K562 (cell line): Measurements from ENCODE around the gene TRNP1. TPM values are rescaled to one million over a fixed set of nuclear protein-coding genes. Genes with fewer than 3 reads are reported as not detected.

Source experiments
- ATAC-seq: fragments of 200-7000 bp; cut with Tn5 transposase; 3 replicates; pipeline ENCODE4 v1.9.1; 2020; ENCODE audit warnings: moderate library complexity
- BruUV-seq: library from RNA; stranded (reverse); fragments of 400-500 nt; replicated peaks from 2 replicates; lab custom pipeline; 2021; lab: Mats Ljungman, UMichigan
- CTCF ChIA-PET: fragments of 300-600 bp; formaldehyde crosslinking; extraction: SDS; loops from one replicate; lab custom pipeline; 2021; ENCODE audit warnings: low intra/inter-chr PET ratio; lab: Yijun Ruan, JAX
- POLR2A ChIA-PET: fragments of 300-600, 350-650 bp; sonication (Branson Sonifier 250); formaldehyde crosslinking; extraction: SDS; loops from one replicate; lab custom pipeline; 2021; ENCODE audit warnings: antibody characterized with exemption, inconsistent platforms; lab: Yijun Ruan, JAX
- DNase-seq, 4 experiments: peaks; one replicate each; pipeline versions ENCODE4 v3.0.0 to v3.0.0-alpha.2; 2011 to 2018; ENCODE audit warnings: low spot score in 3 of 4, mixed read lengths in 3 of 4; ENCODE audit errors: extremely low read depth in 1 of 4
- FAIRE-seq: peaks from 2 replicates; lab custom pipeline; 2011; peaks lifted over from hg19 to GRCh38; lab: Jason Lieb, UNC
- H2AFZ ChIP-seq: 2 replicates; pipeline ENCODE4 v1.6.0; 2011; ENCODE audit warnings: low read depth, low read length, control low read depth, inconsistent platforms
- H3K27ac ChIP-seq: fragments of 200-600 bp; 3 replicates; pipeline ENCODE4 v1.8.0; 2011; ENCODE audit warnings: low read depth, mild to moderate bottlenecking, control low read depth, inconsistent platforms, low read length, moderate library complexity, mixed read lengths; ENCODE audit errors: extremely low read depth
- H3K27me3 ChIP-seq, 2 experiments: fragments of 300-600 bp in 1 of 2; 2 replicates in 1 of 2; 3 replicates in 1 of 2; pipeline versions ENCODE4 v1.6.0 to v1.8.0; 2011; ENCODE audit warnings: inconsistent platforms in 2 of 2, low read length in 2 of 2, mild to moderate bottlenecking in 1 of 2, mixed read lengths in 1 of 2, moderate library complexity in 1 of 2; ENCODE audit not compliant: control insufficient read depth in 2 of 2, insufficient read depth in 2 of 2
- H3K36me3 ChIP-seq: fragments of 300-600 bp; 3 replicates; pipeline ENCODE4 v1.8.0; 2011; ENCODE audit warnings: mild to moderate bottlenecking, low read length, inconsistent platforms; ENCODE audit not compliant: control insufficient read depth, insufficient read depth
- H3K4me1 ChIP-seq, 2 experiments: fragments of 200-600 bp in 1 of 2; replicated peaks in 1 of 2; 2 replicates in 1 of 2; 3 replicates in 1 of 2; pipeline versions ENCODE4 v1.5.1 to v1.8.0; 2011; ENCODE audit warnings: inconsistent platforms in 2 of 2, low read length in 2 of 2, mild to moderate bottlenecking in 1 of 2, mixed read lengths in 1 of 2, moderate library complexity in 1 of 2; ENCODE audit not compliant: control insufficient read depth in 2 of 2, insufficient read depth in 2 of 2
- H3K4me2 ChIP-seq: 2 replicates; pipeline ENCODE4 v1.6.1; 2011; ENCODE audit warnings: low read length, control low read depth, inconsistent platforms, mixed read lengths; ENCODE audit not compliant: insufficient read depth
- H3K4me3 ChIP-seq: fragments of 200-600 bp; sonication (generic), shearing (Covaris generic); 2 replicates; pipeline ENCODE4 v1.5.1; 2016; ENCODE audit warnings: control low read depth, inconsistent platforms
- H3K79me2 ChIP-seq: fragments of 200-600 bp; 3 replicates; pipeline ENCODE4 v1.8.0; 2011; ENCODE audit warnings: low read length, inconsistent platforms; ENCODE audit not compliant: control insufficient read depth, insufficient read depth
- H3K9ac ChIP-seq, 2 experiments: 2 replicates each; pipeline versions ENCODE4 v1.6.0 to v1.6.1; 2011; ENCODE audit warnings: low read depth in 2 of 2, low read length in 2 of 2, control low read depth in 1 of 2, inconsistent platforms in 1 of 2, mild to moderate bottlenecking in 1 of 2, mixed read lengths in 1 of 2; ENCODE audit not compliant: insufficient read depth in 1 of 2
- H3K9me1 ChIP-seq: one replicate; pipeline ENCODE4 v1.6.0; 2011; ENCODE audit warnings: inconsistent platforms, mild to moderate bottlenecking, low read length, moderate library complexity; ENCODE audit not compliant: control insufficient read depth, insufficient read depth
- H3K9me3 ChIP-seq: replicated peaks from 2 replicates; pipeline ENCODE4 v1.5.1; 2011; ENCODE audit warnings: low read depth, low read length, inconsistent platforms; ENCODE audit not compliant: control insufficient read depth, insufficient read depth
- H4K20me1 ChIP-seq: replicated peaks from 2 replicates; pipeline ENCODE4 v1.6.1; 2011; ENCODE audit warnings: low read length, inconsistent platforms, mixed read lengths; ENCODE audit not compliant: control insufficient read depth, insufficient read depth
- BACH1 ChIP-seq: fragments of 200-800 bp; sonication (Bioruptor generic); IDR thresholded peaks from 2 replicates; pipeline ENCODE4 v1.6.1; 2016; ENCODE audit warnings: missing genetic modification characterization, missing compliant biosample characterization
- NFIC ChIP-seq: fragments of 450-650 bp; IDR thresholded peaks from 2 replicates; pipeline ENCODE4 v1.6.1; 2017; ENCODE audit warnings: mild to moderate bottlenecking, inconsistent platforms
- PHB ChIP-seq: fragments of 250-450 bp; sonication (Bioruptor Pico); IDR thresholded peaks from 2 replicates; pipeline ENCODE4 v1.5.0; 2021
- SIX5 ChIP-seq, 2 experiments: IDR thresholded peaks; 2 replicates each; pipeline ENCODE4 v1.6.1; 2011; ENCODE audit warnings: low read length in 2 of 2, borderline replicate concordance in 1 of 2, low read depth in 1 of 2, mild to moderate bottlenecking in 1 of 2, moderate library complexity in 1 of 2; ENCODE audit not compliant: insufficient read depth in 1 of 2
- SMARCC2 ChIP-seq: fragments of 450-650 bp; IDR thresholded peaks from 2 replicates; pipeline ENCODE4 v1.6.1; 2017; ENCODE audit warnings: antibody characterized with exemption, moderate library complexity, mild to moderate bottlenecking, low read depth
- ZNF77 ChIP-seq: fragments of 250-450 bp; sonication (Bioruptor Pico); IDR thresholded peaks from 2 replicates; pipeline ENCODE4 v1.5.0; 2020
- WGBS: fragments of 100-300 bp; shearing (Covaris generic); methylation state at CpG from one replicate; pipeline ENCODE4 v1.1.6; 2016; ENCODE audit warnings: low coverage, mixed read lengths; ENCODE audit not compliant: insufficient coverage; ENCODE audit errors: missing lambda C conversion rate; 5-methylcytosine and 5-hydroxymethylcytosine counted together
- in situ Hi-C: fragments of 300-500 bp; cut with MboI; formaldehyde crosslinking; loops from 4 replicates; pipeline ENCODE4 v1.15.0; 2018; ENCODE audit warnings: inconsistent platforms, mixed read lengths
- intact Hi-C: fragments of 100-400 bp; cut with micrococcal nuclease; formaldehyde crosslinking; loops from 2 replicates; pipeline ENCODE4 v1.14.2; 2022
- polyA plus RNA-seq, 8 experiments: library from polyadenylated mRNA; depleted of rRNA in 4 of 8; stranded (reverse) in 5 of 8; unstranded in 3 of 8; fragments of >200 nt; fragmentation: Nextera tagmentation in 2 of 8; fragmentation: Illumina TruSeq in 1 of 8; extraction: Ambion mirVana in 2 of 8; extraction: Trizol in 1 of 8; gene quantifications; 2 replicates each; pipeline versions ENCODE4 v1.2.1 to v1.2.3, GENCODE V29; 2011 to 2014; ENCODE audit warnings: inconsistent platforms in 1 of 8, missing spikeins in 1 of 8
- total RNA-seq, 7 experiments: library from RNA; depleted of rRNA in 6 of 7; stranded (reverse); fragments of >200 nt in 6 of 7; fragmentation: Illumina TruSeq in 2 of 7; extraction: Trizol in 2 of 7; gene quantifications; 2 replicates each; pipeline versions ENCODE4 v1.2.1 to v1.2.3, GENCODE V29; 2011 to 2021; ENCODE audit warnings: low replicate concordance in 1 of 7
- TF ChIP-seq, protein P1 (sequence below): fragments of 450-650 bp; IDR thresholded peaks from 2 replicates; pipeline ENCODE4 v1.6.1; 2016; ENCODE audit warnings: missing biosample characterization, missing genetic modification characterization
- TF ChIP-seq, protein P2 (sequence below): IDR thresholded peaks from 2 replicates; pipeline ENCODE4 v1.6.1; 2011; ENCODE audit not compliant: insufficient read length; ENCODE audit errors: extremely low read depth
- TF ChIP-seq, protein P3 (sequence below): sonication (generic); formaldehyde crosslinking; IDR thresholded peaks from 2 replicates; pipeline ENCODE4 v1.9.0; 2022; ENCODE audit warnings: mild to moderate bottlenecking, missing genetic modification reagents

Gene TRNP1
- total and polyA plus RNA-seq, 9 of the 15 experiments (the other 6 are each of a cell fraction or from before 2014, with no cell fraction given), result 0.03 to 1.3 (median 0.95) TPM

DNA sequence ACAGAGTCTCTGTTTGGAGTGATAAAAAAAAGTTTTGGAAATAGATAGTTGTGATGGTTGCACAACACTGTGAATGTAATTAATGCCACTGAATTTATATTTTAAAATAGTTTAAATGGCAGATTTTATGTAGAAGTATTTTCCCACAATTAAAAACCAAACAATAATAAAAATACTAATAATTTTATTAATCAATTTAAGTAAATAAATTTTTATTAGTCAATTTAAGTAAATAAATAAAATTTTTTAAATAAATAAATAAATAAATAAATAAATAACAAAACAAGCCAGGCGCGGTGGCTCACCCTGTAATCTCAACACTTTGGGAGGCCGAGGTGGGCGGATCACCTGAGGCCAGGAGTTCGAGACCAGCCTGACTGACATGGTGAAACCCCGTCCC lies 28.3 kb upstream of the TRNP1 start:
- WGBS, result 24% methylated on average over 6 of the region's 6 CpGs
- Histone ChIP-seq H3K4me3 (no peak overlapping the region), H3K9ac (no peak overlapping the region), H3K27ac (no peak overlapping the region), H3K4me2 (no peak overlapping the region), H2AFZ (no peak overlapping the region), H3K9me3 (no peaks in the 10 kb centered on the region), H3K27me3 (peaks cover 5 to 23% of the 10 kb centered on the region in 2 experiments; a peak in 4 of 5 replicates), H3K36me3 (no peaks in the 10 kb centered on the region), H3K4me1 (peaks cover 5 to 9% of the 10 kb centered on the region in 2 experiments; a peak in 4 of 5 replicates), H4K20me1 (no peaks in the 10 kb centered on the region), H3K79me2 (no peaks in the 10 kb centered on the region), H3K9me1 (no peaks in the 10 kb centered on the region)
- BruUV-seq, result no TSS peak
- no peak for ATAC-seq
- no peak for DNase-seq
- intact Hi-C loops (no loop called here), in situ Hi-C loops (no loop called here)
- no peak for TF ChIP-seq PHB
- ChIA-PET CTCF (no interaction called here), POLR2A (no interaction called here)
- FAIRE-seq, result no peak

DNA sequence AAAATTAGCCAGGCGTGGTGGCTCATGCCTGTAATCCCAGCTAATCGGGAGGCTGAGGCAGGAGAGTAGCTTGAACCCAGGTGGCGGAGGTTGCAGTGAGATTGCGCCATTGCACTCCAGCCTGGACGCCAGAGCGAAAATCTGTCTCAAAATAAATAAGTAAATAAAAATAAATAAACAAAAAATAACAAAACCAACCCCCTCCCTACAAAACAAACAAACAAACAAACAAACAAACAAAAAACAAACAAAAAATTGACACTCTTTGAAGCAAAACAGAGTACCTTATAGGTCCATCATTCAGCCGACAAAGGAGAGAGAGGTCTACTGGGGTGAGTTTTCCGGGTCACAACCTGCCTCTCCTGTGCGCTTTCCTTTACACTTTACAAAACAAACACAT lies 27.9 kb upstream of the TRNP1 start:
- BruUV-seq, result no TSS peak
- in situ Hi-C loops, result no loop called here
- 67% methylated on average over 9 of the region's 9 CpGs for WGBS
- ATAC-seq (no peak), FAIRE-seq (no peak), DNase-seq (no peak)
- Histone ChIP-seq H3K27me3 (peaks cover 3 to 19% of the 10 kb centered on the region in 2 experiments; a peak in 4 of 5 replicates), H3K9me3 (no peaks in the 10 kb centered on the region), H4K20me1 (no peaks in the 10 kb centered on the region), H3K4me1 (peaks cover 1 to 6% of the 10 kb centered on the region in 2 experiments; a peak in 4 of 5 replicates), H3K4me3 (no peak overlapping the region), H3K36me3 (no peaks in the 10 kb centered on the region), H3K27ac (no peak overlapping the region), H3K4me2 (no peak overlapping the region), H2AFZ (no peak overlapping the region), H3K79me2 (no peaks in the 10 kb centered on the region), H3K9ac (no peak overlapping the region), H3K9me1 (no peaks in the 10 kb centered on the region)
- ChIA-PET CTCF (interaction anchor here (2.4 kb wide), 1 partner anchor 131 kb away, joined by 16 read pairs; no protein-coding TSS in a partner anchor), POLR2A (interaction anchor here (0.6 kb wide), 1 partner anchor 32 kb away, joined by 3 read pairs; no protein-coding TSS in a partner anchor)
- intact Hi-C loops, result loop anchor here (2.0 kb wide), 1 partner anchor 131 kb away; no protein-coding TSS in a partner anchor
- no peak for TF ChIP-seq SMARCC2
- TF ChIP-seq, protein P1, sequence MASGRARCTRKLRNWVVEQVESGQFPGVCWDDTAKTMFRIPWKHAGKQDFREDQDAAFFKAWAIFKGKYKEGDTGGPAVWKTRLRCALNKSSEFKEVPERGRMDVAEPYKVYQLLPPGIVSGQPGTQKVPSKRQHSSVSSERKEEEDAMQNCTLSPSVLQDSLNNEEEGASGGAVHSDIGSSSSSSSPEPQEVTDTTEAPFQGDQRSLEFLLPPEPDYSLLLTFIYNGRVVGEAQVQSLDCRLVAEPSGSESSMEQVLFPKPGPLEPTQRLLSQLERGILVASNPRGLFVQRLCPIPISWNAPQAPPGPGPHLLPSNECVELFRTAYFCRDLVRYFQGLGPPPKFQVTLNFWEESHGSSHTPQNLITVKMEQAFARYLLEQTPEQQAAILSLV (tag), result no peak
- no peak for TF ChIP-seq SIX5 (IDR thresholded peaks at IDR 0.05; ENCODE audit: borderline replicate concordance in 1 of 2, insufficient read depth in 1 of 2, low read depth in 1 of 2, low read length in 2 of 2)
- TF ChIP-seq, protein P2, sequence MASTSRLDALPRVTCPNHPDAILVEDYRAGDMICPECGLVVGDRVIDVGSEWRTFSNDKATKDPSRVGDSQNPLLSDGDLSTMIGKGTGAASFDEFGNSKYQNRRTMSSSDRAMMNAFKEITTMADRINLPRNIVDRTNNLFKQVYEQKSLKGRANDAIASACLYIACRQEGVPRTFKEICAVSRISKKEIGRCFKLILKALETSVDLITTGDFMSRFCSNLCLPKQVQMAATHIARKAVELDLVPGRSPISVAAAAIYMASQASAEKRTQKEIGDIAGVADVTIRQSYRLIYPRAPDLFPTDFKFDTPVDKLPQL, result no peak
- TF ChIP-seq, protein P3, sequence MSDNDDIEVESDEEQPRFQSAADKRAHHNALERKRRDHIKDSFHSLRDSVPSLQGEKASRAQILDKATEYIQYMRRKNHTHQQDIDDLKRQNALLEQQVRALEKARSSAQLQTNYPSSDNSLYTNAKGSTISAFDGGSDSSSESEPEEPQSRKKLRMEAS (CRISPR knock-in tag), result no peak
- no peak for TF ChIP-seq NFIC
- TF ChIP-seq BACH1 (tag), result no peak
- no peak for TF ChIP-seq ZNF77 (CRISPR knock-in tag)
